Neural cell (in vitro differentiated cells): ENCODE measurements around the gene PPP2CA. TPM values are rescaled to one million over a fixed set of nuclear protein-coding genes. Genes with fewer than 3 reads are reported as not detected.

Source experiments
- H2AFZ ChIP-seq: fragments of 200-600, 300-800 bp; sonication (generic), shearing (Covaris generic); 2 replicates; pipeline ENCODE4 v1.6.0; 2014; ENCODE audit warnings: low read depth, mild to moderate bottlenecking, antibody characterized with exemption, low read length, moderate library complexity
- H3F3A ChIP-seq: fragments of 200-600 bp; shearing (Covaris generic); 2 replicates; pipeline ENCODE4 v1.6.1; 2016; ENCODE audit warnings: mild to moderate bottlenecking, moderate library complexity, mixed read lengths, antibody characterized with exemption, low read length; ENCODE audit not compliant: insufficient read depth, poor library complexity, severe bottlenecking
- H3K27ac ChIP-seq: fragments of 200-600, 300-800 bp; sonication (generic), shearing (Covaris generic); 2 replicates; pipeline ENCODE4 v1.5.1; 2014; ENCODE audit warnings: mild to moderate bottlenecking, low read length, moderate library complexity
- H3K27me3 ChIP-seq: fragments of 300-800, 200-600 bp; sonication (generic), shearing (Covaris generic); 2 replicates; pipeline ENCODE4 v1.6.0; 2014; ENCODE audit warnings: mild to moderate bottlenecking, low read depth, low read length, moderate library complexity; ENCODE audit not compliant: insufficient read depth
- H3K36me3 ChIP-seq: fragments of 300-800, 200-600 bp; sonication (generic), shearing (Covaris generic); 2 replicates; pipeline ENCODE4 v1.5.1; 2014; ENCODE audit warnings: mild to moderate bottlenecking, antibody characterized with exemption, low read length, moderate library complexity; ENCODE audit not compliant: insufficient read depth
- H3K4me2 ChIP-seq: fragments of 300-800, 200-600 bp; sonication (generic), shearing (Covaris generic); 2 replicates; pipeline ENCODE4 v1.6.0; 2014; ENCODE audit warnings: mild to moderate bottlenecking, low read length
- H3K4me3 ChIP-seq: fragments of 300-800, 200-600 bp; sonication (generic), shearing (Covaris generic); 2 replicates; pipeline ENCODE4 v1.5.1; 2014; ENCODE audit warnings: mild to moderate bottlenecking, low read length, moderate library complexity
- H3K79me2 ChIP-seq: fragments of 200-600 bp; shearing (Covaris generic); replicated peaks from 2 replicates; pipeline ENCODE4 v1.6.0; 2014; ENCODE audit warnings: mild to moderate bottlenecking, low read length, moderate library complexity; ENCODE audit not compliant: insufficient read depth
- H3K9ac ChIP-seq: fragments of 300-800, 200-600 bp; sonication (generic), shearing (Covaris generic); 2 replicates; pipeline ENCODE4 v1.6.1; 2016; ENCODE audit warnings: mild to moderate bottlenecking, low read length, mixed read lengths
- H3K9me2 ChIP-seq: fragments of 200-600 bp; shearing (Covaris generic); 2 replicates; pipeline ENCODE4 v1.6.1; 2016; ENCODE audit warnings: mild to moderate bottlenecking, low read length, mixed read lengths; ENCODE audit not compliant: insufficient read depth
- H3K9me3 ChIP-seq: fragments of 200-600, 300-800 bp; sonication (generic), shearing (Covaris generic); 2 replicates; pipeline ENCODE4 v1.6.1; 2016; ENCODE audit warnings: mild to moderate bottlenecking, mixed run types, low read length, moderate library complexity, mixed read lengths
- H4K20me1 ChIP-seq: fragments of 200-600 bp; shearing (Covaris generic); 2 replicates; pipeline ENCODE4 v1.6.1; 2016; ENCODE audit warnings: mild to moderate bottlenecking, mixed run types; ENCODE audit not compliant: insufficient read depth
- EP300 ChIP-seq: fragments of 450-650 bp; conservative IDR thresholded peaks from 2 replicates; pipeline ENCODE4 v1.6.1; 2014; ENCODE audit warnings: antibody characterized with exemption, mild to moderate bottlenecking, moderate library complexity; ENCODE audit not compliant: poor library complexity, severe bottlenecking
- EZH2 ChIP-seq: fragments of 200-600, 300-800 bp; shearing (Covaris generic), sonication (generic); IDR thresholded peaks from 2 replicates; pipeline ENCODE4 v1.6.1; 2014; ENCODE audit warnings: antibody characterized with exemption, low read length, borderline replicate concordance, mild to moderate bottlenecking; ENCODE audit not compliant: insufficient read depth, poor library complexity, severe bottlenecking
- MXI1 ChIP-seq: fragments of 450-650 bp; conservative IDR thresholded peaks from 2 replicates; pipeline ENCODE4 v1.6.1; 2014; ENCODE audit warnings: antibody characterized with exemption, mild to moderate bottlenecking; ENCODE audit not compliant: poor library complexity, severe bottlenecking
- POLR2AphosphoS5 ChIP-seq: IDR thresholded peaks from 2 replicates; pipeline ENCODE4 v1.6.1; 2012
- RAD21 ChIP-seq: fragments of 450-650 bp; conservative IDR thresholded peaks from 2 replicates; pipeline ENCODE4 v1.6.1; 2014; ENCODE audit warnings: antibody characterized with exemption, mild to moderate bottlenecking, moderate library complexity
- SMC3 ChIP-seq: fragments of 450-650 bp; conservative IDR thresholded peaks from 2 replicates; pipeline ENCODE4 v1.6.1; 2014; ENCODE audit warnings: antibody characterized with exemption, mild to moderate bottlenecking, moderate library complexity; ENCODE audit not compliant: poor library complexity
- TAF1 ChIP-seq: IDR thresholded peaks from 2 replicates; pipeline ENCODE4 v1.6.1; 2012; ENCODE audit warnings: low read depth
- polyA plus RNA-seq: library from polyadenylated mRNA; depleted of rRNA; stranded (reverse); fragments of >200 nt; gene quantifications from 2 replicates; pipeline ENCODE4 v1.2.3, GENCODE V29; 2014
- TF ChIP-seq, protein P1 (sequence below): IDR thresholded peaks from 2 replicates; pipeline ENCODE4 v1.6.1; 2012; ENCODE audit warnings: borderline replicate concordance
- TF ChIP-seq, protein P2 (sequence below): fragments of 450-650 bp; IDR thresholded peaks from 2 replicates; pipeline ENCODE4 v1.5.1; 2014; ENCODE audit warnings: antibody characterized with exemption, mild to moderate bottlenecking, moderate library complexity; ENCODE audit not compliant: poor library complexity, severe bottlenecking

Gene PPP2CA
- polyA plus RNA-seq, 1 donor from 2014 or later: 251 TPM

DNA sequence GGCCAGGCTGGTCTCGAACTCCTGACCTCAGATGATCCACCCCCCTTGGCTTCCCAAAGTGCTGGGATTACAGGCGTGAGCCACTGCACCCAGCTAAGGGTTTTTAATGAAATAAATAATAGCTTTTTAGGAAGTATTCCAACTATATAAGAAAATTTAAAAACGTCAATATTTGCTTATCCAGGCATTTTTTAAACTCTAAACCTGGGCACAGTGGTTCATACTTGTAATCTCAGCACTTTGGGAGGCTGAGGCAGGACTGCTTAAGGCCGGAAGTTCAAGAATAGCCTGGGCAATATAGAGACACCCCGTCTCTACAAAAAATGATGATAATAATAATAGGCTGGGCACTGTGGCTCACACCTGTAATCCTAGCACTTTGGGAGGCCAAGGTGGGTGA lies 63.3 kb downstream of the PPP2CA start:
- Histone ChIP-seq H2AFZ (no peak overlapping the region), H3K9ac (no peak overlapping the region), H3K9me3 (peaks cover 8% of the 10 kb centered on the region), H3K9me2 (no peaks in the 10 kb centered on the region), H3K4me3 (no peak overlapping the region), H3K79me2 (peaks cover 11% of the 10 kb centered on the region), H3K27me3 (no peaks in the 10 kb centered on the region), H3F3A (no peaks in the 10 kb centered on the region), H3K36me3 (peaks cover 18% of the 10 kb centered on the region), H4K20me1 (no peaks in the 10 kb centered on the region), H3K4me2 (no peak overlapping the region), H3K27ac (no peak overlapping the region)
- TF ChIP-seq RAD21: no peak
- TF ChIP-seq MXI1: no peak
- TF ChIP-seq EZH2: no peak
- TF ChIP-seq EP300: no peak
- no peak for TF ChIP-seq TAF1
- TF ChIP-seq, protein P1, sequence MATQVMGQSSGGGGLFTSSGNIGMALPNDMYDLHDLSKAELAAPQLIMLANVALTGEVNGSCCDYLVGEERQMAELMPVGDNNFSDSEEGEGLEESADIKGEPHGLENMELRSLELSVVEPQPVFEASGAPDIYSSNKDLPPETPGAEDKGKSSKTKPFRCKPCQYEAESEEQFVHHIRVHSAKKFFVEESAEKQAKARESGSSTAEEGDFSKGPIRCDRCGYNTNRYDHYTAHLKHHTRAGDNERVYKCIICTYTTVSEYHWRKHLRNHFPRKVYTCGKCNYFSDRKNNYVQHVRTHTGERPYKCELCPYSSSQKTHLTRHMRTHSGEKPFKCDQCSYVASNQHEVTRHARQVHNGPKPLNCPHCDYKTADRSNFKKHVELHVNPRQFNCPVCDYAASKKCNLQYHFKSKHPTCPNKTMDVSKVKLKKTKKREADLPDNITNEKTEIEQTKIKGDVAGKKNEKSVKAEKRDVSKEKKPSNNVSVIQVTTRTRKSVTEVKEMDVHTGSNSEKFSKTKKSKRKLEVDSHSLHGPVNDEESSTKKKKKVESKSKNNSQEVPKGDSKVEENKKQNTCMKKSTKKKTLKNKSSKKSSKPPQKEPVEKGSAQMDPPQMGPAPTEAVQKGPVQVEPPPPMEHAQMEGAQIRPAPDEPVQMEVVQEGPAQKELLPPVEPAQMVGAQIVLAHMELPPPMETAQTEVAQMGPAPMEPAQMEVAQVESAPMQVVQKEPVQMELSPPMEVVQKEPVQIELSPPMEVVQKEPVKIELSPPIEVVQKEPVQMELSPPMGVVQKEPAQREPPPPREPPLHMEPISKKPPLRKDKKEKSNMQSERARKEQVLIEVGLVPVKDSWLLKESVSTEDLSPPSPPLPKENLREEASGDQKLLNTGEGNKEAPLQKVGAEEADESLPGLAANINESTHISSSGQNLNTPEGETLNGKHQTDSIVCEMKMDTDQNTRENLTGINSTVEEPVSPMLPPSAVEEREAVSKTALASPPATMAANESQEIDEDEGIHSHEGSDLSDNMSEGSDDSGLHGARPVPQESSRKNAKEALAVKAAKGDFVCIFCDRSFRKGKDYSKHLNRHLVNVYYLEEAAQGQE: no peak
- TF ChIP-seq, protein P2, sequence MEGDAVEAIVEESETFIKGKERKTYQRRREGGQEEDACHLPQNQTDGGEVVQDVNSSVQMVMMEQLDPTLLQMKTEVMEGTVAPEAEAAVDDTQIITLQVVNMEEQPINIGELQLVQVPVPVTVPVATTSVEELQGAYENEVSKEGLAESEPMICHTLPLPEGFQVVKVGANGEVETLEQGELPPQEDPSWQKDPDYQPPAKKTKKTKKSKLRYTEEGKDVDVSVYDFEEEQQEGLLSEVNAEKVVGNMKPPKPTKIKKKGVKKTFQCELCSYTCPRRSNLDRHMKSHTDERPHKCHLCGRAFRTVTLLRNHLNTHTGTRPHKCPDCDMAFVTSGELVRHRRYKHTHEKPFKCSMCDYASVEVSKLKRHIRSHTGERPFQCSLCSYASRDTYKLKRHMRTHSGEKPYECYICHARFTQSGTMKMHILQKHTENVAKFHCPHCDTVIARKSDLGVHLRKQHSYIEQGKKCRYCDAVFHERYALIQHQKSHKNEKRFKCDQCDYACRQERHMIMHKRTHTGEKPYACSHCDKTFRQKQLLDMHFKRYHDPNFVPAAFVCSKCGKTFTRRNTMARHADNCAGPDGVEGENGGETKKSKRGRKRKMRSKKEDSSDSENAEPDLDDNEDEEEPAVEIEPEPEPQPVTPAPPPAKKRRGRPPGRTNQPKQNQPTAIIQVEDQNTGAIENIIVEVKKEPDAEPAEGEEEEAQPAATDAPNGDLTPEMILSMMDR: no peak
- no peak for TF ChIP-seq SMC3
- no peak for TF ChIP-seq POLR2AphosphoS5

DNA sequence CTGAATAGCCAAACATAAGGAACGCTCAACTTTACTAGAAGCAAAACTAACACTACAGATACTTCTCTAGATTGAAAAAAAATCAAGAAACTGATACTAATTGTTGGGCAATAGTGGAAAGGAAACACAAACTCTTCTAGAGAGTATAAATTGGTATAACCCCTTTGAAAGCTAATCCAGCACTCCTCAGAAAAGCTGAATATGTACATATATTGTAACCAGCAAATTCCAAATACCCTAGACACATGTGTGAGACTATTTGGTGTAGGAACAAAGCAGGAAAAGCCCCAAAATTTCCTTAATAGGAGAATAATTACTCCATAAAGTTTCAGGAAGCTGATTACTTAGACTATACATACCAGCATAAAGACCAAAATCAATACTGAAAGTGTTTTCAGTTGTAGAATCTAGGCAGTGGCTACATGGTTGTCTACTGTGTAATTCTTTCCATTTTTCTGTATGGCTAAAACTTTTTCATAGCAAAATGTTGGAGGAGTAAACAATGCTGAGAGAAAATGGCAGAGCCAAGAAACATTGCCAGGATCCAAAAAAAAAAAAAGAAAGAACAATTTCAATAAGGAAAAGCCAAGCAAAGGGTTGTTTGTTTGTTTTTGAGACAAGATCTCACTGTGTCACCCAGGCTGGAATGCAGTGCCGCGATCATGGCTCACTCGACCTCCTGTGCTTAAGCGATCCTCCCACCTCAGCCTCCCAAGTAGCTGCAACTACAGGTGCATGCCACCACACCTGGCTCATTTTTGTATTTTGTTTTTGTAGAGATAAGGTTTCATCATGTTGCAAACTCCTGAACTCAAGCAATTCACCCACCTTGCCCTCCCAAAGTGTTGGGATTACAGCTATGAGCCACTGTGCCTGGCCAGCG lies 64.1 kb downstream of the PPP2CA start:
- Histone ChIP-seq H3K9ac (no peak overlapping the region), H3K27me3 (no peaks in the 10 kb centered on the region), H3K9me2 (no peaks in the 10 kb centered on the region), H3K4me2 (no peak overlapping the region), H4K20me1 (no peaks in the 10 kb centered on the region), H3K79me2 (peaks cover 8% of the 10 kb centered on the region), H3K36me3 (peaks cover 20% of the 10 kb centered on the region), H2AFZ (no peak overlapping the region), H3K27ac (no peak overlapping the region), H3K4me3 (no peak overlapping the region), H3K9me3 (peaks cover 8% of the 10 kb centered on the region), H3F3A (no peaks in the 10 kb centered on the region)
- TF ChIP-seq TAF1: no peak
